ENCODE data around the gene UBE2F. TPM values are rescaled to one million over a fixed set of nuclear protein-coding genes. Genes with fewer than 3 reads are reported as not detected.

UBE2F gene
- polyA plus RNA-seq, 1 of the 3 experiments (the other 2 are of a cell fraction) = 56.9 TPM

GRCh38 chr2:238080518-238080917, 113.7 kb downstream of the UBE2F start:
- no peaks in the 10 kb centered on the region for H3F3A ChIP-seq (replicated peaks; ENCODE audit: insufficient read depth)
- 98% methylated on average over 10 of the region's 15 CpGs for WGBS (ENCODE audit: low lambda C conversion rate)
- H4K20me1 ChIP-seq (ENCODE audit: insufficient read depth) = no peaks in the 10 kb centered on the region
- no peaks in the 10 kb centered on the region for H3K9me3 ChIP-seq
- H3K79me2 ChIP-seq (ENCODE audit: insufficient read depth) = no peaks in the 10 kb centered on the region
- no peak overlapping the region for H3K4me2 ChIP-seq
- H3K36me3 ChIP-seq (replicated peaks in 1 of 2; ENCODE audit: control insufficient read depth in 1 of 2, insufficient read depth in 2 of 2, low read length in 1 of 2) = peaks cover 40 to 47% of the 10 kb centered on the region in 2 experiments
- H3K9me2 ChIP-seq = no peaks in the 10 kb centered on the region
- no peak for TF ChIP-seq GATA2 (CRISPR knock-in tag; IDR thresholded peaks at IDR 0.05)
- peaks cover 0 to 10% of the 10 kb centered on the region in 2 experiments; a peak in 1 of 4 replicates for H3K4me1 ChIP-seq (ENCODE audit: control insufficient read depth in 1 of 2, insufficient read depth in 2 of 2, low read depth in 1 of 2, low read length in 1 of 2)
- POLR2A ChIA-PET = interaction anchor here (1.4 kb wide), 1 partner anchor 19 kb away, joined by 3 read pairs; the partner anchor contains the start of gene SCLY
- H3K9ac ChIP-seq = no peak overlapping the region
- H2AFZ ChIP-seq (ENCODE audit: low read depth) = no peak overlapping the region
- H3K27ac ChIP-seq (ENCODE audit: low read depth in 2 of 2, low read length in 1 of 2) = peak overlapping the region in 1 of 2 experiments; percentile 67; a peak in 2 of 4 replicates
- no peak overlapping the region; a peak in 1 of 4 replicates for H3K4me3 ChIP-seq (ENCODE audit: low read depth in 2 of 2, low read length in 1 of 2)
- H3K27me3 ChIP-seq (ENCODE audit: insufficient read depth) = no peaks in the 10 kb centered on the region
- DNase-seq = no peak
- CTCF ChIA-PET = no interaction called here

- Histone ChIP-seq H3K9ac (no peak overlapping the region), H3K4me3 (ENCODE audit: low read depth in 2 of 2, low read length in 1 of 2) (no peak overlapping the region), H3K79me2 (ENCODE audit: insufficient read depth) (no peaks in the 10 kb centered on the region), H3K36me3 (replicated peaks in 1 of 2; ENCODE audit: control insufficient read depth in 1 of 2, insufficient read depth in 2 of 2, low read length in 1 of 2) (peaks cover 37 to 52% of the 10 kb centered on the region in 2 experiments), H4K20me1 (ENCODE audit: insufficient read depth) (no peaks in the 10 kb centered on the region), H3K4me1 (ENCODE audit: control insufficient read depth in 1 of 2, insufficient read depth in 2 of 2, low read depth in 1 of 2, low read length in 1 of 2) (peaks cover 0 to 10% of the 10 kb centered on the region in 2 experiments; a peak in 1 of 4 replicates), H3K9me3 (no peaks in the 10 kb centered on the region), H3F3A (replicated peaks; ENCODE audit: insufficient read depth) (no peaks in the 10 kb centered on the region), H3K4me2 (no peak overlapping the region), H3K27ac (ENCODE audit: low read depth in 2 of 2, low read length in 1 of 2) (peak overlapping the region in 1 of 2 experiments; percentile 67; a peak in 2 of 4 replicates), H3K9me2 (no peaks in the 10 kb centered on the region), H2AFZ (ENCODE audit: low read depth) (no peak overlapping the region), H3K27me3 (ENCODE audit: insufficient read depth) (no peaks in the 10 kb centered on the region)
- 70% methylated on average over 11 of the region's 13 CpGs for WGBS (ENCODE audit: low lambda C conversion rate)
- POLR2A ChIA-PET = interaction anchor here (1.4 kb wide), 1 partner anchor 20 kb away, joined by 3 read pairs; the partner anchor contains the start of gene SCLY
- TF ChIP-seq IRF3 (IDR thresholded peaks at IDR 0.05; ENCODE audit: low read depth, low read length) (no peak), NFIC (IDR thresholded peaks at IDR 0.05; ENCODE audit: borderline replicate concordance) (peak; percentile 33; the same call in 1 of the 2 replicates), ZBTB33 (IDR thresholded peaks at IDR 0.05; ENCODE audit: borderline replicate concordance, low read depth) (no peak), JUND (IDR thresholded peaks at IDR 0.05) (no peak), TEAD4 (IDR thresholded peaks at IDR 0.05; ENCODE audit: borderline replicate concordance, insufficient read depth) (no peak), EZH2phosphoT487 (IDR thresholded peaks at IDR 0.05; ENCODE audit: borderline replicate concordance, low read depth) (no peak), USF2 (IDR thresholded peaks at IDR 0.05; ENCODE audit: borderline replicate concordance, low read depth, low read length) (no peak)
- peak; percentile 84 for DNase-seq
- CTCF ChIA-PET = interaction anchor here (0.7 to 1.0 kb wide), 2 partner anchors 158 to 262 kb away, joined by 3 read pairs; no protein-coding TSS in a partner anchor
Measured at GRCh38 chr2:238081150-238081549, 114.3 kb downstream of the UBE2F start.
